Activated CD8-positive, alpha-beta T cell treated with anti-CD3 and anti-CD28 coated beads for 36 hours (primary cell): ENCODE measurements around the gene COA1. TPM values are rescaled to one million over a fixed set of nuclear protein-coding genes. Genes with fewer than 3 reads are reported as not detected.
"Not testable (repeated sequence)": the region's sequence is repeated elsewhere in the genome, so short reads cannot be mapped to it uniquely, and the experiment has no call there.

Experiments used
- ATAC-seq: fragments of 200-7000 bp; cut with Tn5 transposase; one replicate; pipeline ENCODE4 v1.10.0; 2021; ENCODE audit warnings: mild to moderate bottlenecking, moderate library complexity
- CTCF ChIA-PET: fragments of 350-600 bp; sonication (Branson Sonifier 250); formaldehyde crosslinking; loops from one replicate; lab custom pipeline; 2021; ENCODE audit warnings: antibody characterized with exemption; lab: Charles Lee
- POLR2A ChIA-PET: fragments of 350-600 bp; sonication (Branson Sonifier 250); formaldehyde crosslinking; loops from one replicate; lab custom pipeline; 2021; ENCODE audit warnings: antibody characterized with exemption; lab: Charles Lee
- DNase-seq: peaks from one replicate; pipeline ENCODE4 v3.0.0-alpha.2; 2020
- H3K27ac Mint-ChIP-seq: one replicate; pipeline ENCODE4 v1.8.0; 2021; ENCODE audit warnings: mild to moderate bottlenecking, mixed read lengths
- H3K27me3 Mint-ChIP-seq: one replicate; pipeline ENCODE4 v1.8.0; 2021; ENCODE audit warnings: mixed read lengths
- H3K36me3 Mint-ChIP-seq: one replicate; pipeline ENCODE4 v1.8.0; 2021; ENCODE audit warnings: low read depth, mixed read lengths
- H3K4me1 Mint-ChIP-seq: one replicate; pipeline ENCODE4 v1.8.0; 2021; ENCODE audit warnings: low read depth, mixed read lengths
- H3K4me3 Mint-ChIP-seq: one replicate; pipeline ENCODE4 v1.8.0; 2021; ENCODE audit warnings: mild to moderate bottlenecking, moderate library complexity, mixed read lengths
- H3K9me3 Mint-ChIP-seq: one replicate; pipeline ENCODE4 v1.8.0; 2021; ENCODE audit warnings: mixed read lengths
- CTCF ChIP-seq: fragments of 200-600 bp; IDR thresholded peaks from one replicate; pipeline ENCODE4 v1.8.0; 2022; ENCODE audit warnings: antibody characterized with exemption, mild to moderate bottlenecking
- intact Hi-C: fragments of 100-400 bp; cut with micrococcal nuclease; formaldehyde crosslinking; loops from one replicate; pipeline ENCODE4 v1.10.0; 2022
- total RNA-seq, 2 experiments: library from RNA; stranded (reverse); gene quantifications; one replicate each; pipeline ENCODE4 v1.2.3, GENCODE V29; 2021

The COA1 gene
- total RNA-seq, 2 experiments from 2014 or later, result 78.8 to 85.6 TPM

- no peak for TF ChIP-seq CTCF
- CTCF ChIA-PET, result interaction anchor here (1.2 to 7.7 kb wide), 5 partner anchors 13 to 140 kb away, joined by 3 to 123 read pairs (median 39); partner anchors contain the start of gene STK17A
- no peak for ATAC-seq
- no peaks in the 10 kb centered on the region for H3K9me3 Mint-ChIP-seq
- H3K27ac Mint-ChIP-seq, result no peak overlapping the region
- intact Hi-C loops, result loop anchor here (5.0 kb wide), 2 partner anchors 114 to 141 kb away; partner anchors contain the start of gene STK17A
- H3K27me3 Mint-ChIP-seq, result no peaks in the 10 kb centered on the region
- no peak for DNase-seq
- POLR2A ChIA-PET, result no interaction called here
- no peak overlapping the region for H3K4me3 Mint-ChIP-seq
- H3K36me3 Mint-ChIP-seq, result peaks cover 28% of the 10 kb centered on the region
- peaks cover 50% of the 10 kb centered on the region for H3K4me1 Mint-ChIP-seq
These were observed 6.3 kb downstream of the COA1 start for GRCh38 chr7:43723007-43723341.

DNA sequence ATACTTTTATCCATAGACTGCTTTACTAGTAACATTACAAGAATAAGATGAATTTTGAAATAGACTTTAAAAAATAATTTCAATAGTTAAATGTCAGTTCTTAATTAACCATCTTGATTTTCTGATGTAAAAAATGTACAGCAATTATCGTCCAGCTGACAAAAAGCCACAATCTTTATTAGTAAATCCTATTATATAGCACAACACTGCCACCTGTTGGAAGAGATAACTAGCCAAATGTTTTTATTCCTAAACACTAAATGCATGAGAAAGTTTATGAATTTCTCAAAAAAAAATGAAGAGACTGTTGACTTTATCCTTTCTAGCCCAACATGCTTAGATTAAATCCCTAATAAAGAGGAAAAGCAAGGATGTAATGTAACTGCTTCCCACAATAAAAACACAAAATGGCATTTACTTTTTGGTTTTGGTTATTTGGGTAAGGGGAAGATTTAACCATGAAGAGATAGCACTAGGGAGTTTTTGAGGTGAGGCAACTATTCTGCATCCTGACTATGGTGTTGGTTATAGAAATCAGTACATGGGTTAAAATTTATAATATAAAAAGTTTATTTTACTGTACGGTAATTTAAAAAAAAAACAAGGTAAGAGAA lies 8.0 kb downstream of the COA1 start:
- peak; percentile 80 for TF ChIP-seq CTCF
- H3K27ac Mint-ChIP-seq, result no peak overlapping the region
- DNase-seq, result no peak
- intact Hi-C loops, result loop anchor here (5.0 kb wide), 2 partner anchors 116 to 139 kb away; partner anchors contain the start of gene STK17A
- H3K27me3 Mint-ChIP-seq, result no peaks in the 10 kb centered on the region
- H3K4me1 Mint-ChIP-seq, result peaks cover 52% of the 10 kb centered on the region
- CTCF ChIA-PET, result interaction anchor here (0.8 to 7.7 kb wide), 20 partner anchors 12 to 272 kb away, joined by 3 to 123 read pairs (median 4); partner anchors contain the start of gene STK17A
- POLR2A ChIA-PET, result interaction anchor here (1.0 kb wide), 1 partner anchor 139 kb away, joined by 3 read pairs; no protein-coding TSS in a partner anchor
- H3K36me3 Mint-ChIP-seq, result peaks cover 30% of the 10 kb centered on the region
- no peak for ATAC-seq
- peaks cover 2% of the 10 kb centered on the region for H3K9me3 Mint-ChIP-seq
- no peak overlapping the region for H3K4me3 Mint-ChIP-seq

DNA sequence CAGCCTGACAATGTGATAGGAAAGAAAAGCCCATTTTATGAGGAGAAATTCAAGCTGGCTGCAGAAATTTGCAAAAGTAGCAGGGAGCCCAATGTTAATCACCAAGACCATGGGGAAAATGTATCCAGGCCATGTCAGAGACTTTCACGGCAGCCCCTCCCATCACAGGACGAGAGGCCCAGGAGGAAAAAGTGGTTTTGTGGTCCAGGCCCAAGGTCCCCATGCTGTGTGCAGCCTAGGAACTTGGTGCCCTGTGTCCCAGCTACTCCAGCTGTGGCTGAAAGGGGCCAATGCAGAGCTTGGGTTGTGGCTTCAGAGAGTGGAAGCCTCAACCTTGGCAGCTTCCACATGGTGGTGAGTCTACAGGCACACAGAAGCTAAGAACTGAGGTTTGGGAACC lies 12.7 kb downstream of the COA1 start:
- intact Hi-C loops, result no loop called here

DNA sequence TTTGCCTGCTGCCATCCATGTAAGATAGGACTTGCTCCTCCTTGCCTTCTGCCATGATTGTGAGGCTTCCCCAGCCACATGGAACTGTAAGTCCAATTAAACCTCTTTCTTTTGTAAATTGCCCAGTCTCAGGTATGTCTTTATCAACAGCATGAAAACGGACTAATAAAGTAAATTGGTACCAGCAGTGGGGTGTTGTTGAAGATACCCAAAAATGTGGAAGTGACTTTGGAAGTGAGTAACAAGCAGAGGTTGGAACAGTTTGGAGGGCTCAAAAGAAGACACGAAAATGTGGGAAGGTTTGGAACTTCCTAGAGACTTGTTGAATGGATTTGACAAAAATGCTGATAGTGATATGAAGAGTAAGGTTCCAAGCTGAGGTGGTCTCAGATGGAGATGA lies 13.4 kb downstream of the COA1 start:
- H3K4me3 Mint-ChIP-seq, H3K27me3 Mint-ChIP-seq, DNase-seq, H3K27ac Mint-ChIP-seq, intact Hi-C loops, ATAC-seq, POLR2A ChIA-PET, H3K9me3 Mint-ChIP-seq: not testable (repeated sequence)
- Mint-ChIP-seq H3K36me3 (peaks cover 31% of the 10 kb centered on the region), H3K4me1 (peaks cover 46% of the 10 kb centered on the region)
- CTCF ChIA-PET, result interaction anchor here (1.4 to 7.7 kb wide), 3 partner anchors 17 to 134 kb away, joined by 3 to 123 read pairs (median 29); partner anchors contain the start of gene STK17A

More for the DNA sequence above, 12.7 kb downstream of the COA1 start:
- ChIA-PET CTCF (interaction anchor here (1.4 to 7.7 kb wide), 2 partner anchors 17 to 133 kb away, joined by 3 to 123 read pairs; partner anchors contain the start of gene STK17A), POLR2A (interaction anchor here (1.5 kb wide), 1 partner anchor 11 kb away, joined by 4 read pairs; no protein-coding TSS in a partner anchor)
- peaks cover 46% of the 10 kb centered on the region for H3K4me1 Mint-ChIP-seq
- no peaks in the 10 kb centered on the region for H3K27me3 Mint-ChIP-seq
- H3K4me3 Mint-ChIP-seq, result no peak overlapping the region
- TF ChIP-seq CTCF, result no peak
- peaks cover 2% of the 10 kb centered on the region for H3K9me3 Mint-ChIP-seq
- no peak overlapping the region for H3K27ac Mint-ChIP-seq
- peaks cover 31% of the 10 kb centered on the region for H3K36me3 Mint-ChIP-seq
- DNase-seq (peak; percentile 22), ATAC-seq (no peak)

GRCh38 chr7:43711503-43711902 lies 17.8 kb downstream of the COA1 start:
- Mint-ChIP-seq H3K27me3 (no peaks in the 10 kb centered on the region), H3K27ac (no peak overlapping the region), H3K36me3 (peaks cover 25% of the 10 kb centered on the region), H3K4me3 (no peak overlapping the region), H3K9me3 (no peaks in the 10 kb centered on the region), H3K4me1 (peaks cover 24% of the 10 kb centered on the region)
- intact Hi-C loops, result no loop called here
- ATAC-seq (no peak), DNase-seq (no peak)
- TF ChIP-seq CTCF, result no peak
- POLR2A ChIA-PET, result interaction anchor here (0.6 kb wide), 2 partner anchors 127 to 593 kb away, joined by 3 read pairs; no protein-coding TSS in a partner anchor
- CTCF ChIA-PET, result interaction anchor here (2.0 to 6.0 kb wide), 2 partner anchors 12 to 129 kb away, joined by 7 to 29 read pairs; partner anchors contain the start of gene STK17A

DNA sequence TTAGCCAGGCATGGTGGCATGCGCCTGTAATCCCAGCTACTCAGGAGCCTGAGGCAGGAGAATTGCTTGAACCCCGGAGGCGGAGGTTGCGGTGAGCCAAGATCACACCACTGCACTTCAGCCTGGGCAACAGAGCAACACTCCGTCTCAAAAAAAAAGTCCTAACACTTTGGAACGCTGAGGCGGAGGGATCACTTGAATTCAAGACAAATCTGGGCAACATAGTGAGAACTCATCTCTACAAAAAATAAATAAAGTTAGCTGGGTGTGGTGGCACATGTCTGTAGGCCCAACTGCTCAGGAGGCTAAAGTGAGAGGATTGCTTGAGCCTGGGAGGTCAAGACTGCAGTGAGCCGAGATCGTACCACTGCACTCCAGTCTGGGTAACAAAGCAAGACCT lies 21.3 kb downstream of the COA1 start:
- ATAC-seq, POLR2A ChIA-PET, H3K4me3 Mint-ChIP-seq, H3K9me3 Mint-ChIP-seq, H3K27ac Mint-ChIP-seq, DNase-seq, intact Hi-C loops, H3K27me3 Mint-ChIP-seq: not testable (repeated sequence)
- peaks cover 38% of the 10 kb centered on the region for H3K36me3 Mint-ChIP-seq
- H3K4me1 Mint-ChIP-seq, result peaks cover 40% of the 10 kb centered on the region
- CTCF ChIA-PET, result interaction anchor here (0.7 to 0.9 kb wide), 2 partner anchors 126 to 130 kb away, joined by 3 read pairs; no protein-coding TSS in a partner anchor
